NB4 (cell line): ENCODE results near the gene VAV3.
A peak's percentile ranks its signal among the peaks of the same experiment; 100 is the strongest.
"Not testable (repeated sequence)": the region's sequence is repeated elsewhere in the genome, so short reads cannot be mapped to it uniquely, and the experiment has no call there.

Experiments
- DNase-seq: peaks from one replicate; pipeline ENCODE4 v3.0.0; 2010; ENCODE audit warnings: low read depth
- H3K4me3 ChIP-seq: one replicate; pipeline ENCODE4 v1.5.1; 2011; ENCODE audit warnings: mild to moderate bottlenecking, low read depth, low read length, moderate library complexity
- CTCF ChIP-seq: IDR thresholded peaks from one replicate; pipeline ENCODE4 v1.5.1; 2012; ENCODE audit warnings: low read depth, low read length
- MAX ChIP-seq: IDR thresholded peaks from 2 replicates; pipeline ENCODE4 v1.6.1; 2011; ENCODE audit warnings: low read depth, low read length
- MYC ChIP-seq: IDR thresholded peaks from 2 replicates; pipeline ENCODE4 v1.6.1; 2011; ENCODE audit warnings: low read depth, low read length
- POLR2A ChIP-seq: IDR thresholded peaks from 2 replicates; pipeline ENCODE4 v1.6.1; 2011; ENCODE audit warnings: mild to moderate bottlenecking; ENCODE audit not compliant: insufficient read length; ENCODE audit errors: extremely low read depth

The VAV3 gene

GRCh38 chr1:107899655-107900054 lies 65.3 kb downstream of the VAV3 start:
- H3K4me3 ChIP-seq: no peak overlapping the region
- DNase-seq: no peak
- TF ChIP-seq CTCF (no peak), MYC (no peak), MAX (no peak), POLR2A (no peak)

- TF ChIP-seq MYC: peak; percentile 22; the same call in 1 of the 2 replicates
- TF ChIP-seq POLR2A: no peak
- 0 out of 2 replicates have a peak, but pooled peaks have one; percentile 5 for TF ChIP-seq MAX
- peak; percentile 84 for DNase-seq
- H3K4me3 ChIP-seq: peak overlapping the region; percentile 12
Observed at GRCh38 chr1:107897438-107898345, 67.3 kb downstream of the VAV3 start.

- TF ChIP-seq POLR2A (no peak), MYC (no peak), MAX (no peak), CTCF (no peak)
- H3K4me3 ChIP-seq: no peak overlapping the region
- peak; percentile 49 for DNase-seq
Observed at GRCh38 chr1:107896936-107897335, 68.0 kb downstream of the VAV3 start.

GRCh38 chr1:107896401-107896800 lies 68.6 kb downstream of the VAV3 start:
- no peak for TF ChIP-seq MYC
- no peak for TF ChIP-seq POLR2A
- TF ChIP-seq MAX: no peak
- TF ChIP-seq CTCF: no peak
- no peak for DNase-seq
- H3K4me3 ChIP-seq: no peak overlapping the region

GRCh38 chr1:107895403-107896191 lies 69.4 kb downstream of the VAV3 start:
- DNase-seq: peak; percentile 25
- no peak for TF ChIP-seq MAX
- no peak for TF ChIP-seq CTCF
- TF ChIP-seq MYC: no peak
- TF ChIP-seq POLR2A: no peak
- no peak overlapping the region for H3K4me3 ChIP-seq

GRCh38 chr1:107894605-107895004 lies 70.4 kb downstream of the VAV3 start:
- DNase-seq: peak; percentile 32
- no peak overlapping the region for H3K4me3 ChIP-seq
- no peak for TF ChIP-seq POLR2A
- TF ChIP-seq CTCF: no peak
- TF ChIP-seq MAX: no peak
- no peak for TF ChIP-seq MYC

- DNase-seq, H3K4me3 ChIP-seq: not testable (repeated sequence)
Observed at GRCh38 chr1:107893350-107893749, 71.6 kb downstream of the VAV3 start.
